NCI-H2107 (cell line): Measurements from ENCODE around the gene RNF26.
A peak's percentile ranks its signal among the peaks of the same experiment; 100 is the strongest.

Experiments
- DNase-seq: peaks from one replicate; lab custom pipeline; 2025; lab: John Stamatoyannopoulos, UW

Gene RNF26

DNA sequence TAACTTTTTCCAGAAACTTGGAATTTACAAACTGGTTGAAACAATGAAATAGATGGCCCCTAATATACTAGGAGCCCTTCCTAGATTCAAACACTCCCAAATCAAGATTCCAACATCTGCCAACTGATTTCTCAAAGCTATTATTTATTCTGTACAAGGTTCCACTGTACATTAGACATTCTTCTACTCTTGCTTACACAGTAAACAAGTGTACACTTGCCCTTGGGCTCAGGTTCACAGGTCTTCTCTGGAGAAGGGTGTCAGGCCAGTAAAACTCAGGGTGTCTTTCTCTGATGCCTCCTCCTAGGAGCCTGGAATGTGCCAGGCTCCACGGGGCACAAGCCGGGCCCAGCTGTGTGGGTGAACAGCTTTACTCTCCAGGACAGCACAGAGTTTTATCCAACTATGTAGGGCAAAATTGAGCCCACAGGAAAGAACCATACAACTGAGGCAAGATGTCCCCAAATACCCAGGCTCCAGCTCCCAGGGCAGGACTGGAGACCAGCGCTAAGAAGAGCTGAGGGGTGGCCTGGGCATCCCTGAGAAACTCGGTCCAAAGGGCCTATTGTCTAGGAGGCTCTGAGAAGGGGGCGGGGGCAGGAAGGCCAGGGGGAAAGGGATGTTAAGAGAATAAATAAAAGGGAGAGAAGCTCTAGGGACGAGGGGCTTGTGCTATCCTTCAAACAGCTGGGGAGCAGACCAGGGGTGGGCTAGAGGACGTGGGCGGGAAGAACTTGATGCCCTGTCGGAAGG is 20.9 kb downstream of the RNF26 start:
- no peak for DNase-seq

DNA sequence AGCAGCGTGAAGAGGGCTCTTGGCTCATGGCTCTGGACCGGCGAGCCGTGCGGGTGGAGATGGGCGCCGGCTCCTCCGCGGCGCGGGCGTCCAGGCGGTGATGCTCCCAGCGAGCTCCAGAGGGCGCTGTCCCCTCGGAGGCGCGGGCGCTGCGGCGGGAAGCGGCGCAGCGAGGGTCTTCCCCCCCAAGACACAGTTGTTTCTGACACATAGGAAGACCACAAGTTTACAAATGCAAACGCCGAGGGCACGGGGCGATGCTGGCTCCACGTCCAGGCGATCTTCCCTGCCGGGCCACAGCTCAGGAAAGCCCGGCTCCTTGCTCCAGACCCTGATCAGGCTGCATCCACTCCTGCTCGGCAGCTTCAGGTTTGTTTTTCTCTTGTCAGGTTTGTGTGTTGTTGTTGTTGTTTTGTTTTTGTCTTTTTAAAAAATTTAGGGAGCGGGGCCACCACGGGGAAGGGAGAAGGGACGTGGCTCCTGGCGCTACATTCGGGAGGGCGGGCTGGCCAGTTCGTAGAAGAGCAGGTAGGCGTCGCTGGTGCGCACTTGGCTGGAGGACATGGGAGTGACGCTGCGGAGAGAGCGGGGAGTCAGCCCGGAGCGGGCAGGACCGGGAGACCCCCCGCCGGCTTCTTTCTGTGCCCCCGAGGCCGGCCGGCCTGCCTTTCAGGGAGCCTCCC is 22.2 kb downstream of the RNF26 start:
- peak; percentile 53 for DNase-seq

DNA sequence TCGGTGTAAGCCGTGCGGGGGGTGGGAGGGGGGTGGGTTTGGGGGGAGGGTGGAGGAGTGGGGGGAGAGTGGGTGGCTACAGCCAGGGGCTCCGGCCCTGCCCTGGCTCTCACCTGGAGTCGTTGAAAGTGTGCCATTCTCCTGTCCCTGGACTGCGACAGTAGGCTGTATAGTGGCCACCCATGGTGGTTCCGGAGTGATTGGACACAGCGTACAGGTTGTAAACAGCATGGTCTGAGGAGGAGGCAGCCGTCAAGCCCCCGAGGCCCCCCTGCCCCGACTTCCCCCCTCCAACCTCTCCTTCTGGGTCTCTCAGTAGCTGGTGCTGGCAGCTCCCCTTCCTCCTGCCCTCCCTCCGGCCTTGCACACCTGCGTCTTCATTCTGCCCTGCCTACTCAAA is 22.7 kb downstream of the RNF26 start:
- no peak for DNase-seq

DNA sequence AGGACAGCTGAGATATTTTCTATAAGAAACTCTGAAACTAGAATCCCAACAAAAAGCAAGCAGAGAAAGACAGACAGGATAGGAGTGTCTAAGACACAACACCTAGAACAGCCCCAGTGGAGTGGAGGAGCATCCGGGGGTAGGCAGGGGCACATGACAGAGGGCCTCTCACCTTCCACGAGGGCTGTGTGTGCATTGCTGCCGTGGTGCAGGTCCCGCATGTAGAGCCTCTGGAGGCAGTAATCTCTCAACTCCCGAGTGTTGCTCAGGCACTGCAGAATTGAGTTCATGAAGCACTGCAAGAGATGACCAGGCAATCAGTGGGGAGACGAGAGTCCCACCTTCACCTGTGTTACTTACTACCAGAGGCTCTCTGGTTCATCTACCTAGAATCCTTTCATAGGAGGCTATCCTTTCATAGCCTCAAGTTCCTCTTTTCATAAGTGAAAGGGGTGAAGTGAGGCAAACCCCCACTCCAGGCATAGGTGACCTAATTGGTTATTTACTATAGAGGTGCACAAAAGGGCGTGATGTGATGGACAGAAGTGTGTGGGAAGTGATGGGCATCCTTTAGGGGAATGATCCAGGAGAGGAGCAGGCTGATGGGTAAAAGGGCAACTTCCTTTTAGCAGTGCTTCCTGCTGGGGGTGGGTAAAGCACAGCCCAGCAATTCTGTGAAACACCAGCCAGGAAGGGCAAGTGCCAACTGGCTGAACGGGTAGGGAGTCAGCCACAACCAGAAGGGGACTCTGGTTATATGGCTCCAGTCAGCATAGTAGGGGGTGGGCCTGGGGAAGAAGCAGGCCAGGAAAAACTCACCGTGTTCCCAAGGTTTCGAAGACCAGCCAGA is 25.3 kb downstream of the RNF26 start:
- no peak for DNase-seq

DNA sequence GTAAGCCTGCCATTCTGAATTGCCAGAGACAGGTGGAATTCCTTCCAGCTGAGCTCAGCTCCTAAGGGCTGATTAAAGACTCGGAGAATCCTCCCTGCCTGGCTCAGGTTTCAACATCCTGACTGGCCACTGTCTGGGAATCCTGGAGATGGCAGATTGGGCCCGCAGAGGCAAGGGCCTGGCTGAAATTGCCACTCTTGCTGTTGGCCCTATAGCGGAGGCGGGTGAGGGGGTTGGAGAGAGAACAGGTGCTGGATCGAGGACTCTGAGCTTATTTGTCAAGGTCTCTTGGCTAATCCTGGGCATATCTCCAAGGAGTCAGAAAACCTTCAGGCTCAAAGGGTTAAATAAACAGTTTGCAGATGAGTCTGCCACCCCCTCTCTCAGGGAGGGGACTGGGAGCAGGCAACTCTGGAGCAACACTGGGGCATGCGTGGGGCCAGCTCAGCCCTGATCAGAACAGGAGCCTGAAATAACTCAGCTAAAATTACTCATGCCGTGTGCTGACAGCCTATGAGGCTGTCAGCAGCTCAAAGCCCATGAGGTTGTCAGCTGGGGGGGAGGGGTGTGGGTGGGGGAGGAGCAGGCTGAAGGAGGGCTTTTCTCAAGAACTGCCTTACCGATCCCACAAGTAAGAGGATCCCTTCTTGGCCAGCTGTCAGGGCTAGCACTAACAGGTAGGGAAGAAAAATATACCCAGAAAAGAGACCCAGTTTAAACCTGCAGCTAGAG is 26.9 kb downstream of the RNF26 start:
- DNase-seq, result peak; percentile 74

DNA sequence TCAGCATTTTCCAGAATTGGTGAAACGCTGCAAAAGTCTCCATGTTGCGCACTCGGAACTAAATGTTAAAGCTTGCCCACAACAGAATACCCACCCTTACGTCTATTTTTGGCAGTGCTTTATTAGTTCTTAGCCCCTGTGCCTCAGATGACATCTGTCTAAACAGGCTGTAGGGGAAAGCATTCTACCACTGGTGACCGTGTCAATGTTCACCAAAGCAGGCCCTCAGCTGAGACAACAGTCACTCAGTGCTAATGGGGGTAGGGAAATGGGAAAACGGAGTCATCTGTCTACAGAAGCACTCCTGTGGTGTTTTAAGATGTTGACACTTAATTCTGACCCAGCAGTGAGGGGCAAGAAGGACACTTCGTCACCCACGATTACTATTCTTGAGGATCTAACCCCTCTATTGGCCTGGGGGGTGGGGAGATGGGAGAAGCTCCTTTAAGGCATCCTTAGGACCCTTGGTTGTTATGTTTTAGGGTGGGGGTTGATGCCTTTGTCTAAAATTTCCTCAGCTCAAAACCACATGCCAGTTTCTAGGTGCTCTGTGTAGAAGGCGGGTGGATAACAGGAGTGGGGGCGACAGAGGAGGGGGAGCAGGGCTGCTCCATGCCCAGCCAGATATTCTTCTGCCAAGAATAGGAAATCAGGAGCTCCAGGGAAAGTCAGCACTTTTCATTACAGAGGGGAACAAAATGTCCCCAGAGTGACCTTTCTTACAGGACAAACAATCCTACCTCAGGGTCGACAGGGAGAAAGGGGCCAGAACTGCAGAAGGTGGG is 27.8 kb downstream of the RNF26 start:
- DNase-seq, result no peak

DNA sequence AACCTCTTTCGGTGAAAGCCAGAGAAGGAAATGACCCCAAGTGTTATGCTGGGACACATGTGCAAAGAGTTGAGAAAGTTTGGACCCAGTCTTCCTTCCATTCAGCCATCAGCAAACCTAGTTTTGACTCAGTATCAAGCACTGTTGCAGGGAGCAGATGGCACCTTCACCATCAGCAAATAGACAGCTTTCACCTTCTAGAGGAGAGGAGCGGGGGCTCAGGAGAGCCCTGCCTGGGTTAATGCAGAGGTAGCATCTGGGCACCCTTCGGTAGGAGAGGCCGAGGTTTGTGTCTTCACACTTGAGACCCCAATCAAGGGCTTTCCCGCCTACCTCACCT is 28.4 kb downstream of the RNF26 start:
- DNase-seq, result no peak

DNA sequence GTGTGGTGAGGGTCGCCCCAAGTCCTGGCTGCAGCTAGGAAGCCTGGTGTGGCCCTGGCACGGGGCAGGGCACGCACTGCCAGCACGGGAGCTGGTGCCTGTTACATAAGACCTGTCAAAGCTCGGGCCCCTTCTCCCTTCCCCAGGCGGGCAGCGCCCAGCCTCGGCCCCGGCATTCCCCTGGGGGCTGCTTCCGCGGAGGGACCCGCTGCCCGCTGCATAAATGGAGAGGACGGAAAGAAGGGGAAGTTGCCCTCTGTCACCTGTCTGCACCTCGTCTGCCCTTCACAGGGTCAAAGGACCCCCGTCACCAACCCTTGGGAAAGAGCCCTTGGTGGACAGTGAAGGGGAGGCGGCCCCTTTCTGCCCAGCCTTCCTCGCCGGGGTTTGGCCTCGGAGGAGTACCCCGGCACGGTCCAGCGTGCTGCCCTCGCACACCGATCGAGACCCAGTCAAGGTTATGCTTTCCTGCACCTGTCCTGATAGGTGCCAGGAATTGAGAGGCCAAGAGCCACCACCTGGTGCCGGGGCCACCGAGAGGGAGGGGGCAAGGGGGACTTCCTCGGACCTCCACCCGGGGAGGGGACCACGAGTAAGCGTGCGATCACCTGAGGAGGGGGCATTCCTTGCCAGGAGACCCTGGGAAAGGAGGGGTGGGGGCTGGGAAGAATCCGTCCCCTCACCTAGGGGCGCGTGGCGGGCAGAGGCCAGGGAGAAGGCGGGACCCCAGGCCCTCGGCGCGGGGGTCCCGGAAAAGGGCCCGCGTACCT is 28.9 kb downstream of the RNF26 start:
- DNase-seq, result no peak

DNA sequence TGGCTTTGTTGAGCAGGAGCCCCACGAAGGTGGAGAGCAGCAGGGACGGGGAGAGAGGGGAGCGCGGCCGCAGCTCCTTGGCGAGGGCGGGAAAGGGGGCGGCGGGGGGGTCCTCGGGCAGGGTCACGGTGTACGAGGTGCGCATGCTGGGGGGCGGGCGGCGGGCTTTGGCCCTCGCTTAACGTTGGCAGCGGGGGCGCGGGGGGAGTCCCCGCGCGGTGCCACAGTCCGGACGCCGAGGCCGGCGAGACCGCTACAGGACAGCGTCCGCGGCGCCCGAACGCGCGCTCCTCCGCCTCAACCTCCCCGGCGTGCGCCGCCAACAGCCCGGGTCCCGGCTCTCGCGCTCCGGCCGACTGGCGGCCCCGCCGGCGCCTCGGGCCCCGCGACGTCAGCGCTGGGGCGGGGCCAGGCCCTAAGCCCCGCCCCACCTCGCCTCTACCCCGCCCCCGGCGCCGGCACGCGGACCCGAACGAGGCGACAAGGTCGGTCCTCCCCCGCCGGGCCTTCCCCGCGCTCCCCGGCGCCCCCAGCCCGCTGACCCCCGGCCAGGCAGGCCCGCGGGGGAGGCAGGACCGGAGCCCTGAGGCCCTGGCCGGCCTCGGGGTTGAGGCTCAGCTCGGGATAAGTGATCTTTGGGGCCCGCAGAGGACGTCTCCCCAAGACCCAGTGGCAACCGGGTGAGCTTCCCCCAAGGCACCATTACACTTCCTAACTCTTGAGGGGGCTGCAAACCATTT is 29.7 kb downstream of the RNF26 start:
- peak; percentile 35 for DNase-seq

GRCh38 chr11:119365071-119365591 is 30.8 kb downstream of the RNF26 start:
- DNase-seq, result no peak

GRCh38 chr11:119366690-119367620 is 32.6 kb downstream of the RNF26 start:
- no peak for DNase-seq

- DNase-seq, result no peak
Measured at GRCh38 chr11:119367661-119368120, 33.4 kb downstream of the RNF26 start.

- no peak for DNase-seq
Measured at GRCh38 chr11:119368121-119369034, 34.1 kb downstream of the RNF26 start.

DNA sequence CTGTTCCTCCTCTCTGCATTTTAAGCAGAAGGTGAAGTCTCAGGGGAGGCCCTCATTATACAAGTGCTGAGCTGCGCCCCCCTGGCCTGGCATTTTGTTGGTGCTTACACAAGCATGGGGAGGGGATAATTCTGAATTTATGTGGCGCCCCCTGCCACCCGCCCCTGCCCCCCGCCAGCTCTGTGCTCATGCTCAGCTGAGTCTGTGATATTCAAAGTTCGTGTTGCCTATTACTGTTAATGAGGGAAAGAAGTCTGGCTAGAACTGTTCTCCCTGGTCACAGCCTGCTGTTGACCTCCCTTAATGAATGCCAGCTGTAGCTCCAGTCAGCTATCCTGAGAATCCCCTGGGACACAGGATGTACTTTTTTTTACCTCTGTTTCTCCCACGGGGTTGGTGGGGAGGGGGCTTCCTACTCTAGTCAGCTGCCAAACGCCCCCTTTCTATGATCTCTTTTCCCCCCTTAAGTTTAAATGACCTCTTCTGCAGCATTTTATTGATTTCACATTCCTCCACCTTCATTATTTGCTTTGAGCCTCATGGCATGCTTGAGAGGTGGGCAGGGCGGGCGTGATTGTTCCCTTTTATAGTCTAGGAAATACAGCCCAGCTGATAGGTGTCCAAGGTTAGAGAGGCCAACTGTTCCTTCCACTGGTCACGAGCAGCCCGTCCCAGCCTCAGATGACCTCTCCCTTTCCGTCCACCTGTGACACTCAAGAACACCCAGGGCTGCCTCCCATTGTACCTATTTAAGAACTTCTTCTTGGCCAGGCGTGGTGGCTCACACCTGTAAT is 35.0 kb downstream of the RNF26 start:
- DNase-seq, result no peak

- no peak for DNase-seq
Measured at GRCh38 chr11:119370486-119371046, 36.2 kb downstream of the RNF26 start.

DNA sequence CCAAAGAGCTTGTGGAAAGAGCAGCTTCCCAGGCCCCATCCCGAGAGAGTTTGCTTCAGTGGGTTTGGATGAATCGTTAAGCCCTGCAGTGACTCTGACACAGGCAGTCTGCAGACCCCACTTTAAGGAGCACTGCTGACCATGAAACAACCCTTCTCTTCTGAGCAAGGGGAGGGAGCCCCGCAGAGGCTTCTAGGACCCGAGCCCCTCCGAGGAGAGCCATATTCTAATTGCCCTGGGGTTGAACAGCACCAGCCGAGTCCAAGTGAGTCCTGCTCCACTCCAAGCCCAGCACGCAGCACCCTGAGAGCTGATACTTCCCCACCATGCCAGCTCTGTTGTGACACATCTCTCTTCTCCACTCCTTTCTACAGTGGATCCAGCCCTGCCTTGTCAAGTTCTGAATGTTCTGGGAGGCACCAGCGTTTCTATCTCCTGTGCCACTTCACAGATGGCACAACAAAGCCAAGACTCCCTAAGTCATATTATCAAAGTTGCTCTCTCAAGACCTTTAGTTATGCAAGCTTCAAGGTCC is 36.8 kb downstream of the RNF26 start:
- DNase-seq, result no peak
